Bronchial epithelial cell (primary cell): ENCODE measurements around the gene SPR. TPM values are rescaled to one million over a fixed set of nuclear protein-coding genes. Genes with fewer than 3 reads are reported as not detected.

Experiments
- DNase-seq: peaks from one replicate; pipeline ENCODE4 v3.0.0-alpha.2; 2010; ENCODE audit warnings: low read depth
- FAIRE-seq: peaks from 2 replicates; lab custom pipeline; 2011; peaks lifted over from hg19 to GRCh38; lab: Jason Lieb, UNC
- H3K27me3 ChIP-seq: 2 replicates; pipeline ENCODE4 v1.5.1; 2011; ENCODE audit warnings: low read length; ENCODE audit not compliant: control insufficient read depth, insufficient read depth
- H3K36me3 ChIP-seq: 2 replicates; pipeline ENCODE4 v1.5.1; 2011; ENCODE audit warnings: low read length; ENCODE audit not compliant: control insufficient read depth, insufficient read depth
- H3K4me3 ChIP-seq: 2 replicates; pipeline ENCODE4 v1.5.1; 2011; ENCODE audit warnings: mild to moderate bottlenecking, low read depth, low read length, control low read depth
- CTCF ChIP-seq: IDR thresholded peaks from 2 replicates; pipeline ENCODE4 v1.5.1; 2011; ENCODE audit warnings: mild to moderate bottlenecking, moderate library complexity, low read length, control low read depth, inconsistent platforms; ENCODE audit not compliant: insufficient read depth, severe bottlenecking
- total RNA-seq: library from RNA; depleted of rRNA; stranded (reverse); fragments of >200 nt; gene quantifications from 2 replicates; pipeline ENCODE4 v1.2.1, GENCODE V29; 2014

The SPR gene
- total RNA-seq, 1 donor from 2014 or later: 14.0 TPM

GRCh38 chr2:72927619-72928550 lies 40.7 kb downstream of the SPR start:
- Histone ChIP-seq H3K4me3 (no peak overlapping the region), H3K27me3 (peaks cover 48% of the 10 kb centered on the region), H3K36me3 (no peaks in the 10 kb centered on the region)
- no peak for TF ChIP-seq CTCF
- FAIRE-seq (no peak), DNase-seq (no peak)

- H3K36me3 ChIP-seq: no peaks in the 10 kb centered on the region
- H3K27me3 ChIP-seq: peaks cover 40% of the 10 kb centered on the region
- FAIRE-seq (no peak), DNase-seq (no peak)
- no peak for TF ChIP-seq CTCF
- H3K4me3 ChIP-seq: no peak overlapping the region
These were observed 41.8 kb downstream of the SPR start for GRCh38 chr2:72929010-72929409.

GRCh38 chr2:72931280-72931910 lies 44.2 kb downstream of the SPR start:
- FAIRE-seq (no peak), DNase-seq (peak; percentile 81)
- H3K27me3 ChIP-seq: peaks cover 24% of the 10 kb centered on the region
- no peak for TF ChIP-seq CTCF
- H3K4me3 ChIP-seq: no peak overlapping the region
- no peaks in the 10 kb centered on the region for H3K36me3 ChIP-seq

GRCh38 chr2:72932045-72932740 lies 45.0 kb downstream of the SPR start:
- TF ChIP-seq CTCF: no peak
- peak; percentile 33 for DNase-seq
- Histone ChIP-seq H3K4me3 (no peak overlapping the region), H3K36me3 (no peaks in the 10 kb centered on the region), H3K27me3 (peaks cover 20% of the 10 kb centered on the region)
- FAIRE-seq: no peak

GRCh38 chr2:72932805-72933204 lies 45.6 kb downstream of the SPR start:
- TF ChIP-seq CTCF: no peak
- Histone ChIP-seq H3K36me3 (no peaks in the 10 kb centered on the region), H3K27me3 (peaks cover 19% of the 10 kb centered on the region), H3K4me3 (no peak overlapping the region)
- FAIRE-seq: no peak
- no peak for DNase-seq
